Subcutaneous abdominal adipose tissue (tissue), 5 donors: Measurements from ENCODE around the gene OR5B12.
A peak's percentile ranks its signal among the peaks of the same experiment; 100 is the strongest.

Source experiments
- H3K27ac ChIP-seq: one replicate; pipeline ENCODE4 v1.7.0; 2013; ENCODE audit warnings: low read depth, mild to moderate bottlenecking, inconsistent platforms, low read length, moderate library complexity
- H3K27me3 ChIP-seq, 5 donors: one replicate each; pipeline ENCODE4 v1.7.0; 2013; ENCODE audit warnings: low read length in 5 of 5, inconsistent platforms in 1 of 5; ENCODE audit not compliant: control insufficient read depth in 5 of 5, insufficient read depth in 4 of 5
- H3K36me3 ChIP-seq, 5 donors: one replicate each; pipeline ENCODE4 v1.7.0; 2013; ENCODE audit warnings: low read length in 5 of 5; ENCODE audit not compliant: control insufficient read depth in 5 of 5, insufficient read depth in 5 of 5
- H3K4me1 ChIP-seq, 5 donors: one replicate each; pipeline ENCODE4 v1.7.0; 2013; ENCODE audit warnings: low read length in 5 of 5, mild to moderate bottlenecking in 3 of 5, moderate library complexity in 1 of 5; ENCODE audit not compliant: control insufficient read depth in 5 of 5, insufficient read depth in 5 of 5
- H3K4me3 ChIP-seq, 5 donors: one replicate each; pipeline ENCODE4 v1.7.0; 2013; ENCODE audit warnings: low read length in 5 of 5, low read depth in 1 of 5
- H3K9ac ChIP-seq, 5 donors: one replicate each; pipeline ENCODE4 v1.7.0; 2013; ENCODE audit warnings: low read length in 5 of 5, mild to moderate bottlenecking in 4 of 5, moderate library complexity in 3 of 5
- H3K9me3 ChIP-seq, 5 donors: one replicate each; pipeline ENCODE4 v1.7.0; 2013; ENCODE audit warnings: low read length in 5 of 5; ENCODE audit not compliant: control insufficient read depth in 5 of 5
- donor health status: healthy.
- donor health status: healthy.
- donor health status: healthy.
- donor health status: healthy.
- donor health status: healthy.

The OR5B12 gene

GRCh38 chr11:58442136-58442535 lies at the start of gene OR5B12:
Gene OR5B12 (minus strand): TSS chr11:58442236. CDS start chr11:58440151, 2,085 bp downstream.
- H3K9ac ChIP-seq = no peak within 1 kb of the TSS
- H3K27me3 ChIP-seq = no peaks in the 10 kb centered on the region
- peaks cover 7 to 36% (median 28%) of the 10 kb centered on the region in 5 donors for H3K9me3 ChIP-seq
- no peak within 1 kb of the TSS for H3K27ac ChIP-seq
- no peaks in the 10 kb centered on the region for H3K36me3 ChIP-seq
- no peak within 1 kb of the TSS for H3K4me3 ChIP-seq
- no peaks in the 10 kb centered on the region for H3K4me1 ChIP-seq

GRCh38 chr11:58490827-58491226 lies 48.8 kb upstream of the OR5B12 start:
- Histone ChIP-seq H3K27me3 (no peaks in the 10 kb centered on the region), H3K36me3 (no peaks in the 10 kb centered on the region), H3K9me3 (no peaks in the 10 kb centered on the region), H3K4me1 (no peaks in the 10 kb centered on the region), H3K9ac (no peak overlapping the region), H3K27ac (no peak overlapping the region), H3K4me3 (no peak overlapping the region)

- no peaks in the 10 kb centered on the region for H3K36me3 ChIP-seq
- no peak overlapping the region for H3K9ac ChIP-seq
- H3K4me1 ChIP-seq = no peaks in the 10 kb centered on the region
- peaks cover 0 to 2% (median 0%) of the 10 kb centered on the region in 5 donors for H3K27me3 ChIP-seq
- no peaks in the 10 kb centered on the region for H3K9me3 ChIP-seq
- no peak overlapping the region for H3K27ac ChIP-seq
- no peak overlapping the region for H3K4me3 ChIP-seq
Measured at GRCh38 chr11:58487170-58487569, 45.1 kb upstream of the OR5B12 start.

GRCh38 chr11:58485961-58486360 lies 43.9 kb upstream of the OR5B12 start:
- H3K4me1 ChIP-seq = no peaks in the 10 kb centered on the region
- H3K4me3 ChIP-seq = no peak overlapping the region
- H3K27ac ChIP-seq = no peak overlapping the region
- no peaks in the 10 kb centered on the region for H3K36me3 ChIP-seq
- no peaks in the 10 kb centered on the region for H3K9me3 ChIP-seq
- peaks cover 0 to 2% (median 0%) of the 10 kb centered on the region in 5 donors for H3K27me3 ChIP-seq
- H3K9ac ChIP-seq = no peak overlapping the region

- peaks cover 0 to 32% (median 19%) of the 10 kb centered on the region in 5 donors for H3K9me3 ChIP-seq
- H3K4me3 ChIP-seq = no peak overlapping the region
- no peaks in the 10 kb centered on the region for H3K36me3 ChIP-seq
- no peak overlapping the region for H3K27ac ChIP-seq
- no peaks in the 10 kb centered on the region for H3K4me1 ChIP-seq
- H3K9ac ChIP-seq = no peak overlapping the region
- no peaks in the 10 kb centered on the region for H3K27me3 ChIP-seq
Measured at GRCh38 chr11:58471892-58472291, 29.9 kb upstream of the OR5B12 start.

- H3K27ac ChIP-seq = no peak overlapping the region
- H3K4me3 ChIP-seq = no peak overlapping the region
- no peak overlapping the region for H3K9ac ChIP-seq
- H3K36me3 ChIP-seq = no peaks in the 10 kb centered on the region
- H3K9me3 ChIP-seq = peaks cover 0 to 20% (median 8%) of the 10 kb centered on the region in 5 donors
- no peaks in the 10 kb centered on the region for H3K27me3 ChIP-seq
- H3K4me1 ChIP-seq = no peaks in the 10 kb centered on the region
Measured at GRCh38 chr11:58466293-58466692, 24.3 kb upstream of the OR5B12 start.

GRCh38 chr11:58465690-58466089 lies 23.7 kb upstream of the OR5B12 start:
- Histone ChIP-seq H3K9me3 (peaks cover 0 to 14% (median 4%) of the 10 kb centered on the region in 5 donors), H3K4me3 (no peak overlapping the region), H3K27ac (no peak overlapping the region), H3K36me3 (no peaks in the 10 kb centered on the region), H3K27me3 (no peaks in the 10 kb centered on the region), H3K4me1 (no peaks in the 10 kb centered on the region), H3K9ac (no peak overlapping the region)

GRCh38 chr11:58451585-58451984 lies 9.5 kb upstream of the OR5B12 start:
- H3K9me3 ChIP-seq = peaks cover 0 to 10% (median under 1%) of the 10 kb centered on the region in 5 donors
- H3K4me1 ChIP-seq = no peaks in the 10 kb centered on the region
- no peak overlapping the region for H3K4me3 ChIP-seq
- no peak overlapping the region for H3K9ac ChIP-seq
- no peak overlapping the region for H3K27ac ChIP-seq
- no peaks in the 10 kb centered on the region for H3K36me3 ChIP-seq
- H3K27me3 ChIP-seq = no peaks in the 10 kb centered on the region

GRCh38 chr11:58446294-58446693 lies 4.3 kb upstream of the OR5B12 start:
- Histone ChIP-seq H3K36me3 (no peaks in the 10 kb centered on the region), H3K27me3 (no peaks in the 10 kb centered on the region), H3K9me3 (peaks cover 7 to 35% (median 27%) of the 10 kb centered on the region in 5 donors), H3K4me3 (no peak overlapping the region), H3K9ac (no peak overlapping the region), H3K4me1 (no peaks in the 10 kb centered on the region), H3K27ac (no peak overlapping the region)

GRCh38 chr11:58444300-58444699 lies 2.3 kb upstream of the OR5B12 start:
- Histone ChIP-seq H3K27me3 (no peaks in the 10 kb centered on the region), H3K9me3 (peaks cover 7 to 35% (median 27%) of the 10 kb centered on the region in 5 donors), H3K9ac (no peak overlapping the region), H3K36me3 (no peaks in the 10 kb centered on the region), H3K4me3 (peak overlapping the region in 2 of 5 donors; percentile 4 to 32), H3K27ac (no peak overlapping the region), H3K4me1 (no peaks in the 10 kb centered on the region)

GRCh38 chr11:58438486-58438885 lies 3.5 kb downstream of the OR5B12 start:
- no peaks in the 10 kb centered on the region for H3K4me1 ChIP-seq
- H3K36me3 ChIP-seq = no peaks in the 10 kb centered on the region
- H3K9ac ChIP-seq = no peak overlapping the region
- no peaks in the 10 kb centered on the region for H3K27me3 ChIP-seq
- H3K9me3 ChIP-seq = peaks cover 0 to 9% (median 7%) of the 10 kb centered on the region in 5 donors
- no peak overlapping the region for H3K27ac ChIP-seq
- H3K4me3 ChIP-seq = no peak overlapping the region
